Skeletal muscle satellite cell (primary cell): ENCODE results near the gene DYNC1H1.

Source experiments
- H3K27me3 ChIP-seq: 2 replicates; pipeline ENCODE4 v1.7.0; 2013; ENCODE audit warnings: low read length; ENCODE audit not compliant: control insufficient read depth, insufficient read depth
- H3K36me3 ChIP-seq: 2 replicates; pipeline ENCODE4 v1.7.0; 2013; ENCODE audit warnings: mild to moderate bottlenecking, control low read depth, low read length; ENCODE audit not compliant: insufficient read depth
- H3K4me1 ChIP-seq: 2 replicates; pipeline ENCODE4 v1.7.0; 2013; ENCODE audit warnings: low read length; ENCODE audit not compliant: control insufficient read depth, insufficient read depth
- H3K4me2 ChIP-seq: 2 replicates; pipeline ENCODE4 v1.7.0; 2013; ENCODE audit warnings: mild to moderate bottlenecking, low read length
- H3K4me3 ChIP-seq: 2 replicates; pipeline ENCODE4 v1.7.0; 2013; ENCODE audit warnings: low read length
- H3K9ac ChIP-seq: 2 replicates; pipeline ENCODE4 v1.7.0; 2013; ENCODE audit warnings: mild to moderate bottlenecking, low read depth, low read length, moderate library complexity
- H3K9me3 ChIP-seq: replicated peaks from 2 replicates; pipeline ENCODE4 v1.7.0; 2013; ENCODE audit warnings: mild to moderate bottlenecking, control low read depth, low read length

DYNC1H1 gene

GRCh38 chr14:101947904-101948665 is 16.3 kb upstream of the DYNC1H1 start:
- peak overlapping the region; percentile 85 for H3K4me3 ChIP-seq
- no peaks in the 10 kb centered on the region for H3K36me3 ChIP-seq
- H3K4me2 ChIP-seq: peak overlapping the region; percentile 88
- peaks cover 8% of the 10 kb centered on the region for H3K4me1 ChIP-seq
- peaks cover 11% of the 10 kb centered on the region for H3K27me3 ChIP-seq
- peak overlapping the region; percentile 93 for H3K9ac ChIP-seq
- H3K9me3 ChIP-seq: no peaks in the 10 kb centered on the region

- Histone ChIP-seq H3K27me3 (peaks cover 11% of the 10 kb centered on the region), H3K4me2 (peak overlapping the region; percentile 88), H3K9ac (peak overlapping the region; percentile 93), H3K36me3 (no peaks in the 10 kb centered on the region), H3K4me3 (peak overlapping the region; percentile 76), H3K9me3 (no peaks in the 10 kb centered on the region), H3K4me1 (peaks cover 8% of the 10 kb centered on the region)
These were observed 15.6 kb upstream of the DYNC1H1 start for GRCh38 chr14:101948666-101949216.

- peaks cover 8% of the 10 kb centered on the region for H3K4me1 ChIP-seq
- no peaks in the 10 kb centered on the region for H3K36me3 ChIP-seq
- no peaks in the 10 kb centered on the region for H3K9me3 ChIP-seq
- H3K27me3 ChIP-seq: peaks cover 8% of the 10 kb centered on the region
- H3K9ac ChIP-seq: no peak overlapping the region
- H3K4me3 ChIP-seq: no peak overlapping the region
- no peak overlapping the region for H3K4me2 ChIP-seq
These were observed 14.3 kb upstream of the DYNC1H1 start for GRCh38 chr14:101950100-101950499.

DNA sequence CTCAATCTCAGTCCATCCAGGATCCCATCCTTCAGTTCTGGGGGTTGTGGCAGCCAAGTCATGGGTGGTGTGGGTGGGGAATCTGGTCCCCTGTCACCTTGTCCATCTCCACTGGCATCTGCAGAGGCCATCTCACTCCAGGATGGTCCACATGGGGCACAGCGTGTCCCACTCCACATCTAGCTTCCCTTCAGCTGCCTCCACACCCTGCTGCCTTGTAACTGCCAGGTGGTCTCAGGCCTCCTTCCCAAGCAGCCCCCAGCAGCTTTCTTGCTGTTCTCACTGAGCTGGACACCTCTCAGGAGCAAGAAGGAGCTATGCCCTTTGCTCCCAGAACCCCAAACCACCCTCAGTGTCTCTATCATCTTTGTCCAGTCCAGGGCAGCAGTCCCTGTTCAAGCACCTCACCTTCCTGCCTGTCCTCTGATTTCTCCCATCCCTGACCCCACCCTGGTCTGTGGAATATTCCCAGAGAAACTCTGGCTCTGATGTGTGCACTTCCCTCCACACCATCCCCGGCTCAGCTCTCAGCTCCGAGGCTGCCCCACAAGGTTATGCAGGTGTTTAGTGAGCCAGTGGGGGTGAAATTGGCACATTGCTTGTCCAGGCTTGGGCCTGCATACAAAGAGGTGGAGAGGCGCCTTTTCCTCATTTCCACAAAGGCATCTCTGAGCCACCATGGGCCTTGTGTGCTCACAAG is 13.7 kb upstream of the DYNC1H1 start:
- Histone ChIP-seq H3K36me3 (no peaks in the 10 kb centered on the region), H3K4me1 (peaks cover 8% of the 10 kb centered on the region), H3K4me2 (no peak overlapping the region), H3K9me3 (no peaks in the 10 kb centered on the region), H3K4me3 (no peak overlapping the region), H3K27me3 (peaks cover 5% of the 10 kb centered on the region), H3K9ac (no peak overlapping the region)

GRCh38 chr14:101953151-101953550 is 11.2 kb upstream of the DYNC1H1 start:
- H3K4me1 ChIP-seq: peaks cover 8% of the 10 kb centered on the region

GRCh38 chr14:101954501-101954900 is 9.9 kb upstream of the DYNC1H1 start:
- H3K4me3 ChIP-seq: no peak overlapping the region
- no peaks in the 10 kb centered on the region for H3K36me3 ChIP-seq
- H3K27me3 ChIP-seq: no peaks in the 10 kb centered on the region
- H3K4me2 ChIP-seq: no peak overlapping the region
- no peak overlapping the region for H3K9ac ChIP-seq
- no peaks in the 10 kb centered on the region for H3K9me3 ChIP-seq
- H3K4me1 ChIP-seq: peaks cover under 1% of the 10 kb centered on the region

More at GRCh38 chr14:101953151-101953550, 11.2 kb upstream of the DYNC1H1 start:
- no peaks in the 10 kb centered on the region for H3K36me3 ChIP-seq
- H3K27me3 ChIP-seq: no peaks in the 10 kb centered on the region
- H3K9ac ChIP-seq: no peak overlapping the region
- no peak overlapping the region for H3K4me3 ChIP-seq
- no peak overlapping the region for H3K4me2 ChIP-seq
- H3K9me3 ChIP-seq: no peaks in the 10 kb centered on the region

DNA sequence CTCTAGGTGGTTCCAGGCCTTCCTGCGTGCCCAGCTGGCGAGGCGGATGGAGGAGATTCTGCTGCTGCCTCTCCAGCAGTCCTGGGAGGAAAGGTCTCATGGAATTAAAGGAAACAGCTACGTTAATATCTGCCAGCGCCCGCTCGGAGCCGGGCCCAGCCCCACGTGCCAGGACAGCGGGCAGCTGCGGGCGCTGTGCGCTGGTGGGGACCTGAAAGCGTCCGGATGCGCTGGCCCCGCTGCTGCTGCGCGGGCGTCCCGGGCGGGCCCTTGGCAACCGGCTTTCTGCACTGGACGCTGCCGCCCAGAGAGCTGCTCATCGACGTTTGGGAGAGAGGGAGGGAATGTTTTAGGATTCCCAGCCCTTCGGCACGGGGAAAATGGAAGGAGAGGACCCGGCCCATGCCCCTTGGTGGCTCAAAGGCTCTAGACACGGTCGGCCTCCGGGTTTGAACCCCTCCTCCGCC is 8.6 kb upstream of the DYNC1H1 start:
- H3K9me3 ChIP-seq: no peaks in the 10 kb centered on the region
- no peaks in the 10 kb centered on the region for H3K27me3 ChIP-seq
- no peaks in the 10 kb centered on the region for H3K4me1 ChIP-seq
- no peak overlapping the region for H3K4me3 ChIP-seq
- no peak overlapping the region for H3K4me2 ChIP-seq
- H3K36me3 ChIP-seq: no peaks in the 10 kb centered on the region
- H3K9ac ChIP-seq: no peak overlapping the region

DNA sequence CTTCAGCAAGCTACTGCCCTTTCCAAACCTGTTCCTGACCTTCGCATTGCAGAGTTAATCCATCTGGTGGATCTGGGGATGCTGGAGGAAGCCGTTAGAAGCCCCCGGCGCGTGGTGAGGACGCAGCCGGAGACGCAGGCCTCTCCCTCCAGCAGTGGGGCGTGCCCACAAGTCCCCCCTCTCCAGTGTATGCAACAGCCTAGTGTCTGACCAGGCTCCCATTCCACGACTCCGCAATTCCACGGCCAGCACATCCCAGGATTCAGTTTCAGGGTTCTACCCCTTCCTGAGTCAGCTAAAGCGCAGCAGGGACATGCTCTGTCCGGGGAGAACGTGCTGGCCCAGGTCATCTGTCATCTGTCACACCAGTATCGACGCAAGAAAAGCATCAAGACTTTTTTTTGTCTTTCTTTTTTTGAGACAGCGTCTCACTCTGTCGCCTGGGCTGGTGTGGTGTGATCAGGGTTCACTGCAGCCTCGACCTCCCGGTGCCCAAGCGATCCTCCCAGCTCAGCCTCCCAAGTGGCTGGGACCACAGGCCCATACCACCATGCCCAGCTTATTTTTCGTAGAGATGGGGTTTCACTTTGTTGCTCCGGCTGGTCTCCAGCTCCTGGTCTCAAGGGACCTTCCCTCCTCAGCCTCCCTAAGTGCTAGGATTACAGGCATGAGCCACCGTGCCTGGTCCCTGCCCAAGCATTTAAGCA is 8.0 kb upstream of the DYNC1H1 start:
- no peaks in the 10 kb centered on the region for H3K9me3 ChIP-seq
- no peaks in the 10 kb centered on the region for H3K36me3 ChIP-seq
- no peaks in the 10 kb centered on the region for H3K27me3 ChIP-seq
- H3K9ac ChIP-seq: no peak overlapping the region
- H3K4me2 ChIP-seq: no peak overlapping the region
- no peak overlapping the region for H3K4me3 ChIP-seq
- H3K4me1 ChIP-seq: no peaks in the 10 kb centered on the region

DNA sequence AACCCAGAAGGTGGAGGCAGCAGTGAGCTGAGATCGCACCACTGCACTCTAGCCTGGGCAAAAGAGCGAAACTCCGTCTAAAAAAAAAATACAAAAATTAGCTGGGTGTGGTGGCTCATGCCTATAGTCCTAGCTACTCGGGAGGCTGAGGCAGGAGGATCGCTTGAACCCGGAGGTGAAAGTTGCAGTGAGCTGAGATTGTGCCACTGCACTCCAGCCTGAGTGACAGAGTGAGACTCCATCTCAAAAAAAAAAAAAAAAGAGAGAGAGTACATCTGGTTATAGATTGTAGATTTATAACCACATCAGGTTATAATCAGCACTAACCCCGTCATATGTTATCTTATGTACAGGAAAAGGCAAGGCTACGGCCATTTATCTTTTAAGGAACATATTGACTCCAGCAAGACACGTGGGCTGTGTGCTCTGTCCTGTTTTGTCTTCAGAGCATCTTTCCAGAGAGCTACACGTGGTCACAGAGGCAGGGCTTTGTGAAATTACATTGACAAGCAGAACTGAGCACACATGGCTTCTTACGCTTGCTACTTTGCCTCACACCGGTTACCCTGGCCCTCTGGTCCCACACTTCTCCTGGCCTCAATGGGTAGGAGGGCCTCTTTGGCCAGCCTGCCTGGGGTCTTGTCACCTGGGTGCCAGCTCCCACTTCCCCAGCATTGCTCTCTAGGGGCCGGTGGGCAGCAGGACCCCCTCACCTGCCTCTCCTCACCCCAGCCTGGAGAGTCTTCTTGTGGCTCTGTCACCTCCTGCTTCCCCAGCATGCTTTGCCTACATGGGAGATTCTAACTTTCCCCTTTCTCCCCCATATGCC is 6.8 kb upstream of the DYNC1H1 start:
- H3K4me3 ChIP-seq: no peak overlapping the region
- H3K36me3 ChIP-seq: no peaks in the 10 kb centered on the region
- H3K27me3 ChIP-seq: no peaks in the 10 kb centered on the region
- H3K4me1 ChIP-seq: peaks cover 9% of the 10 kb centered on the region
- H3K4me2 ChIP-seq: no peak overlapping the region
- H3K9me3 ChIP-seq: no peaks in the 10 kb centered on the region
- H3K9ac ChIP-seq: no peak overlapping the region

DNA sequence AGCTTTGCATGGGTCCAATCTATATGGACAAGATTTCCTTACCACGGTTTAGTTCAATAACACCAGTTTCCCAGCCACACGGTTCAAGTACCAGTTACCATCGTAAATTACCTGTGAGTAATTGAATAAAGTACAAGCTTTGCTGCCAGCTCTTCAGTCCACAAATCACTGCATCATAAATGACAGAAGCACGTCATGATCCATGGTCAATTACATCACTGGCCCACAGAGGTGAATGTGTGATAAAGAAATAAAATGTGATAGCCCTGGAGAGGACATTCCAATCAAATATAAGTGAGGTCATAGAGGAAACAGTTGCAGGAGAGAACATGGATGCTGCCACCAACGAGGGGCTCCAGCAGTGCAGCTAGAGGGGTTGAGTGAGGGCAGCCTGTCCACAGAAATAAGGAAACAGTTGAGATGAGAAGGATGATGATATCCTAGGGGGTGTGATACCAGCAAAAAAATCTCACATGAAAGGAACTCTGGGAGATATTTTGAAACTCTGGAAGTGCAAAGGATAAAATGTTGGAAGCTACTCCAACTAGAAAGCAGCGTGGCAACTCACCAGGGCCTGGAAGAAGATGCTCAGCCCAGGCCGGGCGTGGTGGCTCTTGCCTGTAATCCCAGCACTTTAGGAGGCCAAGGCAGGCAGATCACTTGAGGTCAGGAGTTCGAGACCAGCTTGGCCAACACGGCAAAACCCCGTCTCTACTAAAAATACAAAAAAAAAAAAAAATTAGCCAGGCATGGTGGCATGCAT is 5.8 kb upstream of the DYNC1H1 start:
- Histone ChIP-seq H3K4me3 (no peak overlapping the region), H3K9me3 (no peaks in the 10 kb centered on the region), H3K4me1 (peaks cover 14% of the 10 kb centered on the region), H3K27me3 (no peaks in the 10 kb centered on the region), H3K9ac (no peak overlapping the region), H3K4me2 (no peak overlapping the region), H3K36me3 (no peaks in the 10 kb centered on the region)
